ENCODE data around the gene JAZF1.

The JAZF1 gene

DNA sequence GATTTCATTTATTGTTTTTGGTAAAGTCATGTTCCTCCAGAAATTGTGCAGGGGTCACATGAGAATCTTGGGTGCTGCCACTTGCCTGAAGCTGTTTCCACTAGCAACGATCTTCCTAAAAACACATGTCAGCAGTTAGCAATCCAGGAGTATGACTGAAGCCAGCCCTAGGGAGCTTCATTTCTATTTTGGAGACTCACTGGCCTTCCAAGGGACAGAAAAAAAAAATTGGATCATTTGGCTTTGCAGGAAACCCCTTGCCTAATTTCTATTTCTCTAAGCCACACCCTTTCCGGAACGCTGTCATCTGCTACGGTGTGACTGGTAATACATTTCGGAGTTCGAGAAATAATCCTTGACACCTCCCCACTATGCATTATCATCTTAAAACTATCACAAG is 236.0 kb downstream of the JAZF1 start:
- H3K4me3 ChIP-seq (ENCODE audit: low read depth, low read length) = no peak overlapping the region
- TF ChIP-seq, protein P1, sequence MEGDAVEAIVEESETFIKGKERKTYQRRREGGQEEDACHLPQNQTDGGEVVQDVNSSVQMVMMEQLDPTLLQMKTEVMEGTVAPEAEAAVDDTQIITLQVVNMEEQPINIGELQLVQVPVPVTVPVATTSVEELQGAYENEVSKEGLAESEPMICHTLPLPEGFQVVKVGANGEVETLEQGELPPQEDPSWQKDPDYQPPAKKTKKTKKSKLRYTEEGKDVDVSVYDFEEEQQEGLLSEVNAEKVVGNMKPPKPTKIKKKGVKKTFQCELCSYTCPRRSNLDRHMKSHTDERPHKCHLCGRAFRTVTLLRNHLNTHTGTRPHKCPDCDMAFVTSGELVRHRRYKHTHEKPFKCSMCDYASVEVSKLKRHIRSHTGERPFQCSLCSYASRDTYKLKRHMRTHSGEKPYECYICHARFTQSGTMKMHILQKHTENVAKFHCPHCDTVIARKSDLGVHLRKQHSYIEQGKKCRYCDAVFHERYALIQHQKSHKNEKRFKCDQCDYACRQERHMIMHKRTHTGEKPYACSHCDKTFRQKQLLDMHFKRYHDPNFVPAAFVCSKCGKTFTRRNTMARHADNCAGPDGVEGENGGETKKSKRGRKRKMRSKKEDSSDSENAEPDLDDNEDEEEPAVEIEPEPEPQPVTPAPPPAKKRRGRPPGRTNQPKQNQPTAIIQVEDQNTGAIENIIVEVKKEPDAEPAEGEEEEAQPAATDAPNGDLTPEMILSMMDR (IDR thresholded peaks at IDR 0.05; ENCODE audit: borderline replicate concordance, insufficient read depth, low read depth, low read length) = no peak

DNA sequence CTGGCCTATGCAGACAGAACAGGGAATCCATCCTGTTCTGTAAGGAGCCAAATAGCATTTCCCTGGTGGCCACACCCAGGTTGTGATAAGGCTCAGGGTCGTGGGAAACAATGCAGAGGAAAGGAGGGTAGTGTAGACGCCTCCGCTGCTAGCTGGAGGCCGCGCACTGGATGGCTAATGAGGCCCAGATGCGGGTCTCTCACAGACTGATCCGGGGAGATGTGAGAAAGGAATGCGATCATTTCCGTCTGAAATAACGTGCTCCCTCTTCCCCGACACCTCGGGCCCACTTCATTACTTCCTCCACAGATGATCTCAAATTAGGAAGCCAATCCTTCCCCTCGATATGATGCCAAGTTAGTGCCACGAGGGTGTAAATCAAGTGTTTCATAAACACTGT is 237.4 kb downstream of the JAZF1 start:
- TF ChIP-seq, protein P1 (IDR thresholded peaks at IDR 0.05; ENCODE audit: borderline replicate concordance, insufficient read depth, low read depth, low read length) = no peak
- H3K4me3 ChIP-seq (ENCODE audit: low read depth, low read length) = no peak overlapping the region

DNA sequence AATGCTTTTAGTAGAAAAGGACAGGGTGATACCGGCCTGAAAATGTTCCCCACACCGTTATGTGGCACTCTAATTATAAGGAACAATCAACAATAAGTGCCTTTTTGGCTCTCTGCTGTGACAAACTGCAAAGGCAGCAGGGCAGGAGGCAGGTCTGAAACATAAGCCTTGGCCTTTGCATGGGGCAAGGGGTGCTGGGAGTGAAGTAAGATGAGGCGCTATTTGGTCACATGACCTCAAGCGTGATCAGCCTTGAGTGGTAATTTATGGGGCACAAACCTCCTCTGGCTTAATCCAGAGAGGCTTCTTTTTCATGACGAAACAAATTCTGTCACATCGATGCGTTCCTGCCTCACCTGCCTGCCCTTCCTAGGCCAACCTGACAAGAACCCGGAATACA is 237.9 kb downstream of the JAZF1 start:
- TF ChIP-seq, protein P1 (IDR thresholded peaks at IDR 0.05; ENCODE audit: borderline replicate concordance, insufficient read depth, low read depth, low read length) = no peak
- no peak overlapping the region for H3K4me3 ChIP-seq (ENCODE audit: low read depth, low read length)

DNA sequence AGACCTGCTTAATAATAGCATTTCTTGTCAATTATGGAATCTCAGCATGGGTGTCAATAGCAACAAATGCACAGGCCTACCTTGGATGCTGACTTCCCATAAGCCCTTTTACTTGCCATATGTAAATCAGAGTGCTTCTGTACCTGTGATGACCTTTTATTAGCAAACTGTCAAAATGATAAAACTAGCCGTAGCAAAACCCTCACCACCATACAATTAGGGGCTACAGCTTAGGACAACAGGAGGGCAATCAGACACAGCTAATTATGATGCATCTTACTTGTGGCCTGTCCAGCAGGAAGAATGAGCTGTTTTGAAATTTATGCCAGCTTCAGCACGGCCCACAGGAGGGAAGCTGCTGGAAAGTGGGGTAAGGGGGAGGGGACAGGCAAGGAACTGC is 239.1 kb downstream of the JAZF1 start:
- TF ChIP-seq, protein P1 (IDR thresholded peaks at IDR 0.05; ENCODE audit: borderline replicate concordance, insufficient read depth, low read depth, low read length) = no peak
- H3K4me3 ChIP-seq (ENCODE audit: low read depth, low read length) = no peak overlapping the region

DNA sequence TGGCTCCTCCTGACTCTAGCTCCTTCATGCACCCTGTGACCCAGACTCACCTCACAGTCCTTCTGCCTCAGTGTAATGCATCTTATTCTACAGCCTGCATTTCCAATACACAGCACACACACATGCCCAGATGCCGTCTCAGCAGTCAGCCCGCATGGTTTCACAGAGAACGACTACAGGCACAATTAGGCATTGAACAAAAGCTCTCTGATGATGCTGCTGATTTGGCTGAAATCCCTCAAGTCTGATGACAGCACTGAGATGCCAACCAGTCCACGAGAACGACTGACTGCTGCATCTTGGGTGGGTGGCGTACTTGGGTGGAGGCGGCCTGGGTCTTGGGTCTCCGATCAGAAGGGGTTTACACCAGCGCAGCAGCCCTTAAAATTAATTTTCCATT is 240.3 kb downstream of the JAZF1 start:
- TF ChIP-seq, protein P1 (IDR thresholded peaks at IDR 0.05; ENCODE audit: borderline replicate concordance, insufficient read depth, low read depth, low read length) = no peak
- no peak overlapping the region for H3K4me3 ChIP-seq (ENCODE audit: low read depth, low read length)

DNA sequence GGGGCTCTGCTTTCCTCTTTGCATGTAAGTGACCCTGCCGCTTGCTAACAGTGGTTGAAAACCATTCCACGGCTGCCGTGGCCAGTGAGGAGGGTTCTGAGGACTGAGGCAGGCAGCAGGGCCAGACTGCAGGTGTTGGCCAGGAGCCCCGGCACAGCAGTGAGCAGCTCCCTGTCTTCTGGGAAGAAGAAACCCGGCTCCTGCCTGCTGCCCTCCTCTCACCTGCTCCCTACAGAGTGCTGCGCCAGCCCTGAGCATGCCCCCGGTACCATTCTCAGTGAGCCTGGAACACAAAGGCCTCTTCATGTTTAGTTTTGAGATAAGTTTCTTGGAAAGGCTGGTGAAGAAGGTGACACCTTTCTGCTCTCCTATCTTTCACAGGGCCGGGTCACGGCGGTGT is 240.7 kb downstream of the JAZF1 start:
- TF ChIP-seq, protein P1 (IDR thresholded peaks at IDR 0.05; ENCODE audit: borderline replicate concordance, insufficient read depth, low read depth, low read length) = no peak
- no peak overlapping the region for H3K4me3 ChIP-seq (ENCODE audit: low read depth, low read length)

DNA sequence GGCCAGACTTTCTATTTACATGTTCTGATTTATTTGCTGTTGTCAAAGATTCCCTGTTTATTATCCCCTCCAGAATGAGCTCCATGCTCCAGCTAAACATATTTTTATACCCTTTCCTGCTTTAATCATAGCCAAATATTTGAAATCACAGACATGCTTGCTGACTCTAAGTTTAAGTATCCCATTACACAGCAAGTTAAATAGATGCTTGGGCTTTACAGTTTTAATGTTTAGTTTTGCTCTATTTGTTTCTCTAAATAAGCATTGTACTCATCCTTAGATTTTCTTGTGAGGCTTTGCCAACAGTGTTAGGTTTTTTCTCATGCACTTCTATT is 243.9 kb downstream of the JAZF1 start:
- no peak overlapping the region for H3K4me3 ChIP-seq (ENCODE audit: low read depth, low read length)
- TF ChIP-seq, protein P1 (IDR thresholded peaks at IDR 0.05; ENCODE audit: borderline replicate concordance, insufficient read depth, low read depth, low read length) = no peak
